Liver (tissue), 9 donors: ENCODE results near the gene ABT1. TPM values are rescaled to one million over a fixed set of nuclear protein-coding genes. Genes with fewer than 3 reads are reported as not detected.
A peak's percentile ranks its signal among the peaks of the same experiment; 100 is the strongest.

ENCODE experiments used
- DNase-seq: peaks from one replicate; pipeline ENCODE4 v3.0.0-alpha.2; 2017; ENCODE audit warnings: low spot score
- H3K27ac ChIP-seq, 2 donors: one replicate each; pipeline ENCODE4 v1.7.0; 2013; ENCODE audit warnings: inconsistent platforms in 2 of 2, low read length in 2 of 2, control low read depth in 1 of 2, low read depth in 1 of 2, mild to moderate bottlenecking in 1 of 2
- H3K27me3 ChIP-seq, 4 donors: one replicate each; pipeline versions ENCODE4 v1.6.1 to v1.7.0; 2013; ENCODE audit warnings: low read length in 3 of 4, inconsistent platforms in 1 of 4, mild to moderate bottlenecking in 1 of 4, moderate library complexity in 1 of 4; ENCODE audit not compliant: control insufficient read depth in 4 of 4, insufficient read depth in 4 of 4
- H3K36me3 ChIP-seq, 4 donors: one replicate each; pipeline versions ENCODE4 v1.6.1 to v1.7.0; 2013; ENCODE audit warnings: low read length in 3 of 4, mild to moderate bottlenecking in 3 of 4, low read depth in 1 of 4, moderate library complexity in 1 of 4; ENCODE audit not compliant: control insufficient read depth in 4 of 4, insufficient read depth in 3 of 4
- H3K4me1 ChIP-seq, 4 donors: one replicate each; pipeline versions ENCODE4 v1.6.1 to v1.7.0; 2013; ENCODE audit warnings: low read length in 3 of 4, mild to moderate bottlenecking in 3 of 4, moderate library complexity in 1 of 4; ENCODE audit not compliant: control insufficient read depth in 4 of 4, insufficient read depth in 4 of 4
- H3K4me3 ChIP-seq, 3 donors: one replicate each; pipeline versions ENCODE4 v1.6.1 to v1.7.0; 2013; ENCODE audit warnings: low read length in 3 of 3, control low read depth in 1 of 3, low read depth in 1 of 3, mild to moderate bottlenecking in 1 of 3
- H3K9ac ChIP-seq, 2 donors: one replicate each; pipeline ENCODE4 v1.7.0; 2013; ENCODE audit warnings: low read length in 2 of 2, mild to moderate bottlenecking in 2 of 2, moderate library complexity in 2 of 2, control low read depth in 1 of 2, low read depth in 1 of 2
- H3K9me3 ChIP-seq, 4 donors: one replicate each; pipeline versions ENCODE4 v1.6.1 to v1.7.0; 2013; ENCODE audit warnings: low read length in 3 of 4; ENCODE audit not compliant: control insufficient read depth in 4 of 4
- FOXA1 ChIP-seq: IDR thresholded peaks from 2 replicates; pipeline ENCODE4 v1.6.1; 2016; ENCODE audit warnings: antibody characterized with exemption
- FOXA2 ChIP-seq: IDR thresholded peaks from 2 replicates; pipeline ENCODE4 v1.6.1; 2016; ENCODE audit warnings: antibody characterized with exemption
- GABPA ChIP-seq, 2 donors: IDR thresholded peaks in 1 of 2; conservative IDR thresholded peaks in 1 of 2; 2 replicates each; pipeline ENCODE4 v1.6.1; 2016; ENCODE audit warnings: antibody characterized with exemption in 2 of 2, mild to moderate bottlenecking in 1 of 2, moderate library complexity in 1 of 2
- HNF4A ChIP-seq, 2 donors: conservative IDR thresholded peaks; 2 replicates each; pipeline ENCODE4 v1.6.1; 2016; ENCODE audit warnings: antibody characterized with exemption in 2 of 2, mild to moderate bottlenecking in 2 of 2
- HNF4G ChIP-seq: IDR thresholded peaks from 2 replicates; pipeline ENCODE4 v1.6.1; 2016; ENCODE audit warnings: antibody characterized with exemption
- JUND ChIP-seq, 2 donors: IDR thresholded peaks; 2 replicates each; pipeline ENCODE4 v1.6.1; 2016; ENCODE audit warnings: antibody characterized with exemption in 2 of 2
- NR2F2 ChIP-seq: IDR thresholded peaks from 2 replicates; pipeline ENCODE4 v1.6.1; 2016; ENCODE audit warnings: antibody characterized with exemption
- RAD21 ChIP-seq, 2 donors: IDR thresholded peaks; 2 replicates each; pipeline ENCODE4 v1.6.1; 2016; ENCODE audit warnings: antibody characterized with exemption in 2 of 2, mild to moderate bottlenecking in 2 of 2
- RXRA ChIP-seq, 2 donors: IDR thresholded peaks; 2 replicates each; pipeline ENCODE4 v1.6.1; 2017 to 2018; ENCODE audit warnings: antibody characterized with exemption in 2 of 2, mild to moderate bottlenecking in 1 of 2
- SP1 ChIP-seq: IDR thresholded peaks from 2 replicates; pipeline ENCODE4 v1.6.1; 2018; ENCODE audit warnings: antibody characterized with exemption, mild to moderate bottlenecking
- WGBS: extraction: QIAGEN DNeasy Blood & Tissue Kit; methylation state at CpG from one replicate; pipeline ENCODE4 v1.1.7; 2013; 5-methylcytosine and 5-hydroxymethylcytosine counted together
- polyA plus RNA-seq, 2 donors: library from polyadenylated mRNA; stranded (reverse) in 1 of 2; unstranded in 1 of 2; fragments of 200-250 nt in 1 of 2; fragments of >200 nt in 1 of 2; fragmentation: Nextera tagmentation in 1 of 2; extraction: Ambion mirVana in 1 of 2; gene quantifications; one replicate each; pipeline versions ENCODE4 v1.2.1 to v1.2.3, GENCODE V29; 2013 to 2015
- total RNA-seq, 2 donors: library from RNA; depleted of rRNA; stranded (reverse); fragments of >200 nt; gene quantifications; one replicate each; pipeline ENCODE4 v1.2.3, GENCODE V29; 2014
- TF ChIP-seq, protein P1 (sequence below): IDR thresholded peaks from 2 replicates; pipeline ENCODE4 v1.6.1; 2016; ENCODE audit warnings: antibody characterized with exemption
- TF ChIP-seq, protein P2 (sequence below): fragments of 150-350 bp; IDR thresholded peaks from 2 replicates; pipeline ENCODE4 v1.5.1; 2017; ENCODE audit warnings: improper control_type of control experiment, low read depth, low read length; ENCODE audit not compliant: missing input control
- TF ChIP-seq, protein P3 (sequence below): IDR thresholded peaks from 2 replicates; pipeline ENCODE4 v1.6.1; 2016; ENCODE audit warnings: antibody characterized with exemption
- TF ChIP-seq, protein P4 (sequence below): IDR thresholded peaks from 2 replicates; pipeline ENCODE4 v1.6.1; 2016; ENCODE audit warnings: antibody characterized with exemption, mild to moderate bottlenecking
- TF ChIP-seq, protein P5 (sequence below): IDR thresholded peaks from 2 replicates; pipeline ENCODE4 v1.6.1; 2016; ENCODE audit warnings: antibody characterized with exemption
- donor health status: healthy.
- donor health status: healthy.
- donor health status: healthy.
- donor health status: healthy.
- donor health status: healthy.

The ABT1 gene
- total and polyA plus RNA-seq, 4 donors: 8.3 to 13.0 (median 10.0) TPM

DNA sequence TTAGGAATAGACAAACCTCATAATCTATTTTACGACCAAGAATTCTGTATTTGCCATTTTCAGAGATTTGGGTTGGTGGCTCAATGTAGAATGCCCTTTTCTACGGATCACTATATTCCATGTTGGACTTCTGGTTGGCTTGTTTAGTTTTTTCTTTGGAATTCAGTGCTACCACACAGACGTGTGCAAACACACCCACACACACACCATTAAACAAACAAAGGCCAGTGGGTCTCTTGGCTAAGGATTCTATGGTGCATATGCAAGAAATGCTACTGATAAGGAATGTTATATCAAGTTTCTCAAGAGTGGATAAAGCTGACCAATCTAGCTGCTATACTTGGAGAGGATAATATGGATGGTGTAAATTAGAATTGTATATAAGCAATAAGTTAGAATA, 8.0 kb downstream of the ABT1 start:
- WGBS: 61% methylated on average over 3 of the region's 3 CpGs
- no peaks in the 10 kb centered on the region for H3K27me3 ChIP-seq
- H3K9ac ChIP-seq: no peak overlapping the region
- no peak overlapping the region for H3K27ac ChIP-seq
- H3K9me3 ChIP-seq: no peaks in the 10 kb centered on the region
- peaks cover 0 to 3% (median 0%) of the 10 kb centered on the region in 4 donors for H3K4me1 ChIP-seq
- TF ChIP-seq RAD21 (IDR thresholded peaks at IDR 0.05): no peak
- TF ChIP-seq, protein P1, sequence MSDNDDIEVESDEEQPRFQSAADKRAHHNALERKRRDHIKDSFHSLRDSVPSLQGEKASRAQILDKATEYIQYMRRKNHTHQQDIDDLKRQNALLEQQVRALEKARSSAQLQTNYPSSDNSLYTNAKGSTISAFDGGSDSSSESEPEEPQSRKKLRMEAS: no peak
- H3K4me3 ChIP-seq: no peak overlapping the region
- no peak for DNase-seq
- H3K36me3 ChIP-seq: peaks cover 0 to 2% (median under 1%) of the 10 kb centered on the region in 4 donors

DNA sequence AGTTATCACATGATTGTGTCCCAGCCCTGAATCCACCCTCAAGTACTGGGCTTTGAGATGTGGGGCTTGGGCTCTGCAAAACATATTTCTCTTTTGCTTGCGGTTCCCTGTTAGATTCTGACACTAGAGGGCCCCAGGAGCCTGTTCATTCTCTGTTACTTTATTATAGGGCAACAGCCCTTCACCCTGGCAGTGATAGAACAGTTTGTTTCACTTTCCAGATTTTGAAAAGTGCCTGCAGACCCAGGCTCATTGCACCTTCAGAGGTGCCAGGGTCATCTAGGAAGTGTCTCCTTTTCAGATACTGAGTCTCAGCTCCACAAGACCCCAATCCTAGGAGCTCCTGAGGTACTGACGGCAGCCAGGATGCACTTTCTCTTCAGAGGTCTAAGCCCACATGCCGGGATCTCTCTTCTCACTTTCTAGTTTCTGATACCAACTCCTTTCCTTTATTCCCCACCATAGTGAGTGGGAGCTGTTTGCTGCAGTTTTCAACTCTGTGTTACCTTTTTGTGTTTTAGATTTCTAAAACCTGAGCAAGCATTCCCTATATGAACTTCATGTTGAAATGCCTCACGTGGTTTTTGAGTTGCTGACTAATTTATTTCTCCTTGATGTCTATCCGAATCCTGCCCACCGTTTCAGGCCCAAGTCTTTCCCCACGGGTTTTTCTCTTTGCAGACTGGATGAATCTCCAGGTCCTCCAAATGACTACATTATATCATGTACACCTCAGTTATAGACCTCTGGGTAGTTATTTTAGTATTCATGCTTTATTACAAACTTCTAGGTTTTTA, 10.9 kb downstream of the ABT1 start:
- TF ChIP-seq RAD21 (IDR thresholded peaks at IDR 0.05): peak; percentile 90 to 92
- TF ChIP-seq, protein P2, sequence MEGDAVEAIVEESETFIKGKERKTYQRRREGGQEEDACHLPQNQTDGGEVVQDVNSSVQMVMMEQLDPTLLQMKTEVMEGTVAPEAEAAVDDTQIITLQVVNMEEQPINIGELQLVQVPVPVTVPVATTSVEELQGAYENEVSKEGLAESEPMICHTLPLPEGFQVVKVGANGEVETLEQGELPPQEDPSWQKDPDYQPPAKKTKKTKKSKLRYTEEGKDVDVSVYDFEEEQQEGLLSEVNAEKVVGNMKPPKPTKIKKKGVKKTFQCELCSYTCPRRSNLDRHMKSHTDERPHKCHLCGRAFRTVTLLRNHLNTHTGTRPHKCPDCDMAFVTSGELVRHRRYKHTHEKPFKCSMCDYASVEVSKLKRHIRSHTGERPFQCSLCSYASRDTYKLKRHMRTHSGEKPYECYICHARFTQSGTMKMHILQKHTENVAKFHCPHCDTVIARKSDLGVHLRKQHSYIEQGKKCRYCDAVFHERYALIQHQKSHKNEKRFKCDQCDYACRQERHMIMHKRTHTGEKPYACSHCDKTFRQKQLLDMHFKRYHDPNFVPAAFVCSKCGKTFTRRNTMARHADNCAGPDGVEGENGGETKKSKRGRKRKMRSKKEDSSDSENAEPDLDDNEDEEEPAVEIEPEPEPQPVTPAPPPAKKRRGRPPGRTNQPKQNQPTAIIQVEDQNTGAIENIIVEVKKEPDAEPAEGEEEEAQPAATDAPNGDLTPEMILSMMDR: peak; percentile 87
- TF ChIP-seq HNF4A (conservative IDR thresholded peaks at IDR 0.05): no peak
- TF ChIP-seq RXRA (IDR thresholded peaks at IDR 0.05): peak in 1 of 2 donors; percentile 38
- Histone ChIP-seq H3K27me3 (peaks cover 0 to 7% (median under 1%) of the 10 kb centered on the region in 4 donors), H3K4me1 (peaks cover 0 to 3% (median 0%) of the 10 kb centered on the region in 4 donors), H3K9me3 (no peaks in the 10 kb centered on the region), H3K27ac (no peak overlapping the region), H3K4me3 (peak overlapping the region; percentile 33 to 48 (median 42)), H3K36me3 (no peaks in the 10 kb centered on the region), H3K9ac (peak overlapping the region in 1 of 2 donors; percentile 45)
- 42% methylated on average over 7 of the region's 7 CpGs for whole genome bisulfite sequencing
- DNase-seq: no peak

DNA sequence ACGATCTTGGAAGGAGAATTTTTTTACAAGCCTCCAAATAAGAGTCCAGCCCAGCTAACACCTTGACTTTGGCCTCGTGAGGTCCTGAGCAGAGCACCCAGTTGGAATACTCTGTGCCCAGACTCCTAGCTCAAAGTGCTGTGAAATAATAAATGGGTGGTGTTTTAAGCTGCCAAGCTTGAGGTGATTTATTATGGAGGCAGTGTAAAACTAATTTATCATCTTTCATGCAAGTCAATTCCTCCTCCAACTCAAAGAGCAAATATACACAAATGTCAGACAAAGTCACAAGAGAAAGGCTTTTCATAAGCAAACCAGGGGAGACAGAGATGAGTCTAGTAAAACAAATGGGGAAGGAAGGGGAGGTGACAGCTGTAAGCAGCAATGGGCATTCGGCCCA, 12.7 kb downstream of the ABT1 start:
- TF ChIP-seq NR2F2: no peak
- TF ChIP-seq HNF4G: no peak
- TF ChIP-seq, protein P3, sequence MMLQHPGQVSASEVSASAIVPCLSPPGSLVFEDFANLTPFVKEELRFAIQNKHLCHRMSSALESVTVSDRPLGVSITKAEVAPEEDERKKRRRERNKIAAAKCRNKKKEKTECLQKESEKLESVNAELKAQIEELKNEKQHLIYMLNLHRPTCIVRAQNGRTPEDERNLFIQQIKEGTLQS: no peak
- TF ChIP-seq, protein P4, sequence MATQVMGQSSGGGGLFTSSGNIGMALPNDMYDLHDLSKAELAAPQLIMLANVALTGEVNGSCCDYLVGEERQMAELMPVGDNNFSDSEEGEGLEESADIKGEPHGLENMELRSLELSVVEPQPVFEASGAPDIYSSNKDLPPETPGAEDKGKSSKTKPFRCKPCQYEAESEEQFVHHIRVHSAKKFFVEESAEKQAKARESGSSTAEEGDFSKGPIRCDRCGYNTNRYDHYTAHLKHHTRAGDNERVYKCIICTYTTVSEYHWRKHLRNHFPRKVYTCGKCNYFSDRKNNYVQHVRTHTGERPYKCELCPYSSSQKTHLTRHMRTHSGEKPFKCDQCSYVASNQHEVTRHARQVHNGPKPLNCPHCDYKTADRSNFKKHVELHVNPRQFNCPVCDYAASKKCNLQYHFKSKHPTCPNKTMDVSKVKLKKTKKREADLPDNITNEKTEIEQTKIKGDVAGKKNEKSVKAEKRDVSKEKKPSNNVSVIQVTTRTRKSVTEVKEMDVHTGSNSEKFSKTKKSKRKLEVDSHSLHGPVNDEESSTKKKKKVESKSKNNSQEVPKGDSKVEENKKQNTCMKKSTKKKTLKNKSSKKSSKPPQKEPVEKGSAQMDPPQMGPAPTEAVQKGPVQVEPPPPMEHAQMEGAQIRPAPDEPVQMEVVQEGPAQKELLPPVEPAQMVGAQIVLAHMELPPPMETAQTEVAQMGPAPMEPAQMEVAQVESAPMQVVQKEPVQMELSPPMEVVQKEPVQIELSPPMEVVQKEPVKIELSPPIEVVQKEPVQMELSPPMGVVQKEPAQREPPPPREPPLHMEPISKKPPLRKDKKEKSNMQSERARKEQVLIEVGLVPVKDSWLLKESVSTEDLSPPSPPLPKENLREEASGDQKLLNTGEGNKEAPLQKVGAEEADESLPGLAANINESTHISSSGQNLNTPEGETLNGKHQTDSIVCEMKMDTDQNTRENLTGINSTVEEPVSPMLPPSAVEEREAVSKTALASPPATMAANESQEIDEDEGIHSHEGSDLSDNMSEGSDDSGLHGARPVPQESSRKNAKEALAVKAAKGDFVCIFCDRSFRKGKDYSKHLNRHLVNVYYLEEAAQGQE: no peak
- TF ChIP-seq, protein P1: no peak
- no peak for TF ChIP-seq HNF4A (conservative IDR thresholded peaks at IDR 0.05)
- no peak for TF ChIP-seq FOXA2
- TF ChIP-seq JUND (IDR thresholded peaks at IDR 0.05): no peak
- TF ChIP-seq RXRA (IDR thresholded peaks at IDR 0.05): no peak
- TF ChIP-seq GABPA (IDR thresholded peaks at IDR 0.05 in 1 of 2, conservative IDR thresholded peaks at IDR 0.05 in 1 of 2): no peak
- no peak for TF ChIP-seq SP1
- no peak for TF ChIP-seq RAD21 (IDR thresholded peaks at IDR 0.05)
- no peak for TF ChIP-seq FOXA1
- TF ChIP-seq, protein P5, sequence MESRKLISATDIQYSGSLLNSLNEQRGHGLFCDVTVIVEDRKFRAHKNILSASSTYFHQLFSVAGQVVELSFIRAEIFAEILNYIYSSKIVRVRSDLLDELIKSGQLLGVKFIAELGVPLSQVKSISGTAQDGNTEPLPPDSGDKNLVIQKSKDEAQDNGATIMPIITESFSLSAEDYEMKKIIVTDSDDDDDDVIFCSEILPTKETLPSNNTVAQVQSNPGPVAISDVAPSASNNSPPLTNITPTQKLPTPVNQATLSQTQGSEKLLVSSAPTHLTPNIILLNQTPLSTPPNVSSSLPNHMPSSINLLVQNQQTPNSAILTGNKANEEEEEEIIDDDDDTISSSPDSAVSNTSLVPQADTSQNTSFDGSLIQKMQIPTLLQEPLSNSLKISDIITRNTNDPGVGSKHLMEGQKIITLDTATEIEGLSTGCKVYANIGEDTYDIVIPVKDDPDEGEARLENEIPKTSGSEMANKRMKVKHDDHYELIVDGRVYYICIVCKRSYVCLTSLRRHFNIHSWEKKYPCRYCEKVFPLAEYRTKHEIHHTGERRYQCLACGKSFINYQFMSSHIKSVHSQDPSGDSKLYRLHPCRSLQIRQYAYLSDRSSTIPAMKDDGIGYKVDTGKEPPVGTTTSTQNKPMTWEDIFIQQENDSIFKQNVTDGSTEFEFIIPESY: no peak
- H3K27me3 ChIP-seq: peaks cover 0 to 12% (median 5%) of the 10 kb centered on the region in 4 donors
- no peaks in the 10 kb centered on the region for H3K9me3 ChIP-seq
- no peak overlapping the region for H3K4me3 ChIP-seq
- no peak overlapping the region for H3K27ac ChIP-seq
- no peaks in the 10 kb centered on the region for H3K36me3 ChIP-seq
- WGBS: 76% methylated on average over 3 of the region's 3 CpGs
- no peak for DNase-seq
- no peak overlapping the region for H3K9ac ChIP-seq
- peaks cover 1 to 11% (median 4%) of the 10 kb centered on the region in 4 donors for H3K4me1 ChIP-seq
